Measurements from ENCODE around the gene GPR156.

GRCh38 chr3:120244834-120245225 lies 40.2 kb downstream of the GPR156 start:
- TF ChIP-seq CTCF (IDR thresholded peaks at IDR 0.05): no peak
- no peak for TF ChIP-seq POLR2A (IDR thresholded peaks at IDR 0.05)

Data from testis (tissue), 2 donors.